Activated naive CD8-positive, alpha-beta T cell treated with anti-CD3 and anti-CD28 coated beads, Interleukin-2, amount 50 U/mL, for 24 hours (primary cell): ENCODE measurements around the gene GPR17.

Source experiments
- ATAC-seq: fragments of 150-1000 bp; cut with Tn5 transposase; one replicate; pipeline ENCODE4 v1.10.0; 2021
- DNase-seq: peaks from one replicate; pipeline ENCODE4 v3.0.0; 2021
- H3K27ac Mint-ChIP-seq: one replicate; pipeline ENCODE4 v1.8.0; 2021; ENCODE audit warnings: mild to moderate bottlenecking, mixed read lengths
- H3K27me3 Mint-ChIP-seq: one replicate; pipeline ENCODE4 v1.8.0; 2021; ENCODE audit warnings: mixed read lengths
- H3K36me3 Mint-ChIP-seq: one replicate; pipeline ENCODE4 v1.8.0; 2021; ENCODE audit warnings: low read depth, mixed read lengths
- H3K4me1 Mint-ChIP-seq: one replicate; pipeline ENCODE4 v1.8.0; 2021; ENCODE audit warnings: mixed read lengths
- H3K4me3 Mint-ChIP-seq: one replicate; pipeline ENCODE4 v1.8.0; 2021; ENCODE audit warnings: mild to moderate bottlenecking, moderate library complexity, mixed read lengths
- H3K9me3 Mint-ChIP-seq: one replicate; pipeline ENCODE4 v1.8.0; 2021; ENCODE audit warnings: mixed read lengths

GPR17 gene

DNA sequence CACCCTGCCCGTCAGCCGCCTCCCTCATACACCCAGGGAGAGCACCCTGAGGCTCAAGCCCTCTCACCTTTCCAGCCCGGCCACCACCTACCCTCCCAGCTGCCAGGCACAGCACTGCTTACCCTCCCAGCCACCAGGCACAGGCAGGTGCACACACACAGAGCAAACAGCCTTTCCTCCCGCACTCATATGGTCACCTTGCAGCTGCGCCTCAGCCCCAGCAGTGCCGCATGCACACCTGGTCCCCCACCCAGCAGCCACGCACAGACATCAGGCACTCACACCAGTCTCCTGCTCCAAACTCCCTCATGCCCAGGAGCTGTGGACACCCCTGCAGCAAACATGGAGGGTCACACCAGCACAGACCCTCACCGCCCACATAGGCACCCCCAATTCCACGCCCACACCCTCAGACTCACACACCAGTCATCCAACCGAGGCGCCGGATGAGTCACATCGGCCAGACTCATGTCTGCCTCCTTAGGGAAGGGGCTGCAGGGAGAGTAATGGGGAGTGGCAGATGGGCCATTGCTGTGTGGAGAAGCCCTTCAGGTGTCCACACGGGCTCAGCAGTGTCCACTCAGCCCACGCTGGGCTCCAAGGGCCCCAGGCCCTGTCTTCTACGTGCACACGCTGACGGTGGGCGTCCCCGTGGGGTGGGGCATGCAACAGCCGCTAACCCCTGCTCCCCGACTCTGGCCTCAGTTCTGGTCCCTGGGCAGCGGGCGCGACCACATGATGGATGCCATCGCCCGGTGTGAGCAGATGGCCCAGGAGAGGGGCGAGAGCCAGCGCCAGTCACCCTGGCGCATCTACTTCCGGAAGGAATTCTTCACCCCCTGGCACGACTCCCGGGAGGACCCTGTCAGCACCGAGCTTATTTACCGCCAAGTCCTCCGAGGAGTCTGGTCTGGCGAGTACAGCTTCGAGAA lies 22.3 kb upstream of the GPR17 start:
- DNase-seq = no peak

GRCh38 chr2:127624320-127624755 lies 21.6 kb upstream of the GPR17 start:
- no peak for DNase-seq
- no peaks in the 10 kb centered on the region for H3K27me3 Mint-ChIP-seq
- peaks cover 2% of the 10 kb centered on the region for H3K4me1 Mint-ChIP-seq
- H3K9me3 Mint-ChIP-seq = no peaks in the 10 kb centered on the region
- H3K27ac Mint-ChIP-seq = no peak overlapping the region
- H3K4me3 Mint-ChIP-seq = no peak overlapping the region
- no peaks in the 10 kb centered on the region for H3K36me3 Mint-ChIP-seq
- no peak for ATAC-seq

More for the DNA sequence above, 22.3 kb upstream of the GPR17 start:
- H3K9me3 Mint-ChIP-seq = no peaks in the 10 kb centered on the region
- H3K36me3 Mint-ChIP-seq = no peaks in the 10 kb centered on the region
- no peaks in the 10 kb centered on the region for H3K27me3 Mint-ChIP-seq
- no peak for ATAC-seq
- peaks cover 2% of the 10 kb centered on the region for H3K4me1 Mint-ChIP-seq
- no peak overlapping the region for H3K27ac Mint-ChIP-seq
- H3K4me3 Mint-ChIP-seq = no peak overlapping the region

- no peaks in the 10 kb centered on the region for H3K36me3 Mint-ChIP-seq
- peaks cover under 1% of the 10 kb centered on the region for H3K4me1 Mint-ChIP-seq
- no peak overlapping the region for H3K27ac Mint-ChIP-seq
- no peaks in the 10 kb centered on the region for H3K9me3 Mint-ChIP-seq
- ATAC-seq (no peak), DNase-seq (no peak)
- H3K4me3 Mint-ChIP-seq = no peak overlapping the region
- no peaks in the 10 kb centered on the region for H3K27me3 Mint-ChIP-seq
Measured at GRCh38 chr2:127624756-127625571, 21.0 kb upstream of the GPR17 start.

DNA sequence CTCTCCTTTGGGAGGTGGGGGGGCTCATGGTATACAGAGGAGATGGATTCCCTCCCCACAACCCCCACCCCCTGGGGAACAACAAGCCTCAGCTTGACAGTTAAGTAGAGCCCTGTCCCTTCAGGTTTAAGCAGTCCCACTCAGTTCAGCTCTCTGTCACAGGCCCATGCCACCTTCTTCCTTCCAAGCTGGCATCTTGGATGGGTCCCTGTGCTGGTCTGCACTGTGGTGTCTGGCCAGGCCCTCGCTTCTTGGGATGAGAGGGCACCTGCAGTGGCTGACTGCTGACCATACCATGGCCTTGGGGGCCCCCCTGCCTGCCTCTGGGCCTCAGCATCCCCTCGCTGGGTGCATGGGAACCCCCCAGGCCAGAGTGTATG lies 20.4 kb upstream of the GPR17 start:
- H3K4me3 Mint-ChIP-seq = no peak overlapping the region
- H3K27ac Mint-ChIP-seq = no peak overlapping the region
- no peaks in the 10 kb centered on the region for H3K27me3 Mint-ChIP-seq
- no peaks in the 10 kb centered on the region for H3K36me3 Mint-ChIP-seq
- DNase-seq (no peak), ATAC-seq (no peak)
- H3K4me1 Mint-ChIP-seq = peaks cover 5% of the 10 kb centered on the region
- H3K9me3 Mint-ChIP-seq = no peaks in the 10 kb centered on the region

GRCh38 chr2:127626175-127626574 lies 19.8 kb upstream of the GPR17 start:
- Mint-ChIP-seq H3K9me3 (no peaks in the 10 kb centered on the region), H3K4me3 (no peak overlapping the region), H3K27me3 (no peaks in the 10 kb centered on the region), H3K4me1 (peaks cover 5% of the 10 kb centered on the region), H3K27ac (no peak overlapping the region), H3K36me3 (no peaks in the 10 kb centered on the region)
- ATAC-seq (no peak), DNase-seq (no peak)

DNA sequence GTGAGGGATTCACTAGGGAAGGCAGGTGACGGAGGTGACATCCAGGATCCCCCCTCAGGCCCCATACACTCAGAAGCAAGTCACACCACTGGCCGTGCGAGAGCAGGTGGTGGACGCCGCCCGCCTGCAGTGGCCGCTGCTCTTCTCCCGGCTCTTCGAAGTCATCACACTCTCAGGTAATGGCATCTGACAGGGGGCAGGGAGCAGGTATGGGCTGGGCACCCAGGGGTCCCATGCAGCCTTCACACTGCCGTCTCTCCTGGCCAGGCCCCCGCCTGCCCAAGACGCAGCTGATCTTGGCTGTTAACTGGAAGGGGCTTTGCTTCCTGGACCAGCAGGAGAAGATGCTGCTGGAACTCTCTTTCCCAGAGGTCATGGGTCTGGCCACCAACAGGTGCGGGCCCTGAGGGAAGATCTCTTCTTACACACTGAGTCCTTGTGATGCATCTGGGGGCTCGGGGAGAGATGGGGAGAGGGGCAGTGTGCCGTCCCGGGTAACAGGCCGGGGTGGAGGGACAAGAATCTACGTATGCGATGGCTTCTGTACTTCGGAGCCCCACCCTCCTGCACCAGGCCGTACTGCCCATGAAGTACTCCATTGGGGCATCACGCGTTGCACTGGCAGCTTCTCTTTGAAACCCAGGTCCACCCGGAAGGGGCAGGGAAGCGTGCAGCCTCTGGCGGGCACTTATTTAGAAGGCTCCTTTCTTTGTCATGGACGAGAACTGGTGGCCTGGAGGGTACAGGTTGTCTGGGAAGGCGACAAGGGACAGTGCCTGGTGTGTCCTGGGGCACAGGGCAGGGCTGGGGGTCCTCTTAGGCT lies 18.8 kb upstream of the GPR17 start:
- Mint-ChIP-seq H3K9me3 (no peaks in the 10 kb centered on the region), H3K4me1 (peaks cover 5% of the 10 kb centered on the region), H3K27me3 (no peaks in the 10 kb centered on the region), H3K4me3 (no peak overlapping the region), H3K27ac (no peak overlapping the region), H3K36me3 (no peaks in the 10 kb centered on the region)
- ATAC-seq (no peak), DNase-seq (no peak)

DNA sequence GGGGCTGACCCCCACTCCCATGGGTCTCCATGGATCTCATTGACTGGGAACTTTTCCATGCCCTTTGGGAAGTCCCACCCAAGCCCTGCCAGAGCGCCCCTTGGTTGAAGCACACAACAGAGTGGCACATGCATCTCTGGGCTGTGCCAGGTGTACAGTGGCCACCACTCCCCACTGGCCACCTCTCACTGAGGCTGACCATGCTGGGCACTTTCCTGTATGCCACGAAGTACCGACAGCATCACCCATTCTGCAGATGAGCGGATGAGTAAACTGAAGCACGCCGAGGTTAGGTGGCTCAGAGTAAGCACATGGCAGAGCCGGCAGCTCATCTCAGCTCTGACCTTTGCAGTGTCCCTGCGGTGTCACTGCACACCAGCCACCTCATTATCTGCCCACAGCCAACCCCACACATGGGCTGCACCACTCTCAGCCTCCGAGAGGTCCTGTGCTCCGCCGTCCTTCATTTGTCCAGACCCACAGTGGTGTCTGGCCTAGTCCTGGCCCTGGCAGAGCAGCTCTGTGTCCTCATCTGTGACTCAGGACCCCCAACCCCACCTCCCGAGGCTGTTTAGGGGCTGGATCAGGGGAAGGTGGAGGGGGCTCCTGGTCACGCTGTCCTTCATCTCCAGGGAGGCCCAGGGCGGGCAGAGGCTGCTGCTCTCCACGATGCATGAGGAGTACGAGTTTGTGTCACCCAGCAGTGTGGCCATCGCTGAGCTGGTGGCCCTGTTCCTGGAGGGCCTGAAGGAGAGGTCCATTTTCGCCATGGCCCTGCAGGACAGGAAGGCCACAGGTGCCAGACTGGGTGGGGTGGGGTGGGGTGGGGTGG lies 18.0 kb upstream of the GPR17 start:
- H3K27me3 Mint-ChIP-seq = no peaks in the 10 kb centered on the region
- no peak overlapping the region for H3K27ac Mint-ChIP-seq
- peaks cover 9% of the 10 kb centered on the region for H3K4me1 Mint-ChIP-seq
- no peak overlapping the region for H3K4me3 Mint-ChIP-seq
- H3K36me3 Mint-ChIP-seq = no peaks in the 10 kb centered on the region
- ATAC-seq (no peak), DNase-seq (no peak)
- no peaks in the 10 kb centered on the region for H3K9me3 Mint-ChIP-seq

GRCh38 chr2:127628767-127629614 lies 17.0 kb upstream of the GPR17 start:
- DNase-seq = no peak
- H3K27me3 Mint-ChIP-seq = no peaks in the 10 kb centered on the region
- no peaks in the 10 kb centered on the region for H3K36me3 Mint-ChIP-seq
- H3K9me3 Mint-ChIP-seq = no peaks in the 10 kb centered on the region
- no peak overlapping the region for H3K27ac Mint-ChIP-seq
- H3K4me1 Mint-ChIP-seq = peaks cover 14% of the 10 kb centered on the region
- no peak overlapping the region for H3K4me3 Mint-ChIP-seq
- ATAC-seq = no peak

DNA sequence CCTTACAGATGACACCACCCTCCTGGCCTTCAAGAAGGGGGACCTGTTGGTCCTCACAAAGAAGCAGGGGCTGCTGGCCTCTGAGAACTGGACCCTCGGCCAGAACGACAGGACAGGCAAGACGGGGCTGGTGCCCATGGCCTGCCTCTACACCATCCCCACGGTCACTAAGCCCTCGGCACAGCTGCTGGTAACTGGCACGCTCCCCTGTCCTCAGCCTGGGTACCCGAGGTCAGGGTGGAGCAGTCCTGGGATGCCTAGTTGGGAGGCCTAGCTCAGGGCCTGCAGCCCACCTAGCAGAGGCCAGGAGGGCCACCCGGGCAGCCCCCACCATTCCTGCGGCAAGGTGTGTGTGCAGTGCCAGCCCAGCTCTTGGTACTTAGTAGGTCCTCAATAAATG lies 16.3 kb upstream of the GPR17 start:
- Mint-ChIP-seq H3K4me1 (peaks cover 14% of the 10 kb centered on the region), H3K9me3 (no peaks in the 10 kb centered on the region), H3K27ac (no peak overlapping the region), H3K27me3 (no peaks in the 10 kb centered on the region), H3K36me3 (no peaks in the 10 kb centered on the region), H3K4me3 (no peak overlapping the region)
- ATAC-seq (no peak), DNase-seq (no peak)

DNA sequence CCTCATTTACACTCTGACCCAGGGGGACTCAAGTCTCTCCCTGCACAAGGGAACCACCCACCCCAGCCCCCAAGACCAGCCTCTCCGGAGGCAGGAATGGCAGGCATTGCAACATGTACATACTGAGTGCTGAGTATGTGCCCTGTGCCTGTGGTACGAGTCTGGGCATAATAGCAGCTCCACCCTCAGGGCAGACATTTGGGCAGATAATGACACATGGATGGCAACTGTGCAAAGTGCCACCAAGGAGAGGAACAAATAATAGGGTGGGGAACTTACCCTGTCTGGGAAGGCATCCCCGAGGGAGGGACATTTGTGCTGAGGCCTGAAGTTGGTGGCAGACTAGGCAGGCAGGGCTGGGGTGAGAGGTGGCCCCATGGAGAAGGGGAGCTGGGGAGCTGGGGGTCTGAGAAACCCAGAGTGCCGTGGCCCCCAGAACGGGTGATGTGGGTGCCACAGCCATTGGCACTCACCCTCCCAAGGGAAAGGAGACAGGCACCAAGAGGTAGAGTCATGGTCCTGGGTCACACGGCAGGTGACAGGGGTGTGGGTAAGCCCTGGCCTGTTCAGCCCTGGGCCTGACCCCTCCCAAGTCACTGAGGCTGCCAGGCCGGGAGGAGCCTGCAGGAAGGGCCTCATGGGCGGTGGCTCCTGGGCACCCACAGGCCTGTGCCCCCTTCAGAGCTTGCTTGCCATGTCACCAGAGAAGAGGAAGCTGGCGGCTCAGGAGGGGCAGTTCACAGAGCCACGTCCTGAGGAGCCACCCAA lies 15.7 kb upstream of the GPR17 start:
- no peak overlapping the region for H3K27ac Mint-ChIP-seq
- ATAC-seq = no peak
- no peaks in the 10 kb centered on the region for H3K9me3 Mint-ChIP-seq

GRCh38 chr2:127630864-127631540 lies 15.0 kb upstream of the GPR17 start:
- Mint-ChIP-seq H3K9me3 (no peaks in the 10 kb centered on the region), H3K27me3 (no peaks in the 10 kb centered on the region), H3K27ac (no peak overlapping the region), H3K4me3 (no peak overlapping the region), H3K36me3 (no peaks in the 10 kb centered on the region), H3K4me1 (peaks cover 16% of the 10 kb centered on the region)
- DNase-seq (no peak), ATAC-seq (no peak)

More for the DNA sequence above, 15.7 kb upstream of the GPR17 start:
- Mint-ChIP-seq H3K4me1 (peaks cover 16% of the 10 kb centered on the region), H3K27me3 (no peaks in the 10 kb centered on the region), H3K4me3 (no peak overlapping the region), H3K36me3 (no peaks in the 10 kb centered on the region)
- no peak for DNase-seq

GRCh38 chr2:127631541-127631996 lies 14.4 kb upstream of the GPR17 start:
- no peaks in the 10 kb centered on the region for H3K9me3 Mint-ChIP-seq
- no peak overlapping the region for H3K4me3 Mint-ChIP-seq
- H3K4me1 Mint-ChIP-seq = peaks cover 18% of the 10 kb centered on the region
- no peaks in the 10 kb centered on the region for H3K36me3 Mint-ChIP-seq
- no peak for ATAC-seq
- no peak overlapping the region for H3K27ac Mint-ChIP-seq
- no peak for DNase-seq
- H3K27me3 Mint-ChIP-seq = no peaks in the 10 kb centered on the region
